ENCODE measurements around the gene ABL1.

The ABL1 gene

GRCh38 chr9:130930132-130930803 is 95.2 kb downstream of the ABL1 start:
- TF ChIP-seq POLR2A (IDR thresholded peaks at IDR 0.05; ENCODE audit: low read length) (no peak), GATA1 (IDR thresholded peaks at IDR 0.05; ENCODE audit: low read depth, low read length) (no peak)
- DNase-seq: no peak

- no peak for DNase-seq
- TF ChIP-seq GATA1 (IDR thresholded peaks at IDR 0.05; ENCODE audit: low read depth, low read length) (no peak), POLR2A (IDR thresholded peaks at IDR 0.05; ENCODE audit: low read length) (no peak)
Measured at GRCh38 chr9:130930804-130931349, 95.8 kb downstream of the ABL1 start.

GRCh38 chr9:130931508-130932254 is 96.6 kb downstream of the ABL1 start:
- no peak for TF ChIP-seq POLR2A (IDR thresholded peaks at IDR 0.05; ENCODE audit: low read length)
- no peak for TF ChIP-seq GATA1 (IDR thresholded peaks at IDR 0.05; ENCODE audit: low read depth, low read length)
- no peak for DNase-seq

GRCh38 chr9:130932255-130933079 is 97.4 kb downstream of the ABL1 start:
- TF ChIP-seq GATA1 (IDR thresholded peaks at IDR 0.05; ENCODE audit: low read depth, low read length): no peak
- TF ChIP-seq POLR2A (IDR thresholded peaks at IDR 0.05; ENCODE audit: low read length): no peak
- DNase-seq: no peak

GRCh38 chr9:130933114-130934046 is 98.3 kb downstream of the ABL1 start:
- TF ChIP-seq POLR2A (IDR thresholded peaks at IDR 0.05; ENCODE audit: low read length) (no peak), GATA1 (IDR thresholded peaks at IDR 0.05; ENCODE audit: low read depth, low read length) (no peak)
- no peak for DNase-seq

- DNase-seq: no peak
- TF ChIP-seq GATA1 (IDR thresholded peaks at IDR 0.05; ENCODE audit: low read depth, low read length) (no peak), POLR2A (IDR thresholded peaks at IDR 0.05; ENCODE audit: low read length) (no peak)
Measured at GRCh38 chr9:130934246-130934645, 99.2 kb downstream of the ABL1 start.

GRCh38 chr9:130934702-130935647 is 99.9 kb downstream of the ABL1 start:
- no peak for DNase-seq
- no peak for TF ChIP-seq POLR2A (IDR thresholded peaks at IDR 0.05; ENCODE audit: low read length)
- no peak for TF ChIP-seq GATA1 (IDR thresholded peaks at IDR 0.05; ENCODE audit: low read depth, low read length)

GRCh38 chr9:130935648-130936271 is 100.7 kb downstream of the ABL1 start:
- DNase-seq: no peak
- no peak for TF ChIP-seq GATA1 (IDR thresholded peaks at IDR 0.05; ENCODE audit: low read depth, low read length)
- TF ChIP-seq POLR2A (IDR thresholded peaks at IDR 0.05; ENCODE audit: low read length): no peak

GRCh38 chr9:130936285-130937117 is 101.4 kb downstream of the ABL1 start:
- DNase-seq: no peak
- no peak for TF ChIP-seq POLR2A (IDR thresholded peaks at IDR 0.05; ENCODE audit: low read length)
- no peak for TF ChIP-seq GATA1 (IDR thresholded peaks at IDR 0.05; ENCODE audit: low read depth, low read length)

All from erythroblast (primary cell).